Measurements from ENCODE around the gene ACACA.

The ACACA gene

DNA sequence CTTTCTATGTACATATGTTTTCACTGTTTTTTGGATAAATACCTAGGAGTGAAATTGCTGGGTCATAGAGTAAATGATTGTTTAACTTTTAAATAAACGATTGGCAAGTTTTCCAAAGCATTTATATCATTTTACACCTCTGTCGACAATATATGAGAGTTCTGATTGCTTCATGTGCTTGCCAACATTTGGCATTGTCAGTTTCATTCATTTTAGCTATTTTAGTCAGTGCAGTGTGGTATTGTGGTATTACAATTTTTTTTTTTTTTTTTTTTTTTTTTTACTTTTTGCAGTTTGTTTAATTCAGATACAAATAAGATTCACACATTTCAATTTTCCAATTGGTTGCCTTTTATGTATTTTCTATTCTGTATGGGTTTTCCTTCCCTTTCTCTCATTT lies 26.0 kb upstream of the ACACA start:
- no peak for TF ChIP-seq FOXM1 (IDR thresholded peaks at IDR 0.05; ENCODE audit: borderline replicate concordance)
- no peak for TF ChIP-seq SUZ12 (IDR thresholded peaks at IDR 0.05)
- TF ChIP-seq ARNT (IDR thresholded peaks at IDR 0.05): no peak
- no peak for TF ChIP-seq SP1 (IDR thresholded peaks at IDR 0.05)
- no peak for TF ChIP-seq L3MBTL2 (conservative IDR thresholded peaks at IDR 0.05)
- no peak for TF ChIP-seq ELF4 (IDR thresholded peaks at IDR 0.05)
- TF ChIP-seq CTBP1 (IDR thresholded peaks at IDR 0.05; ENCODE audit: borderline replicate concordance): no peak
- no peak for TF ChIP-seq FOXK2 (IDR thresholded peaks at IDR 0.05)
- no peak for TF ChIP-seq NFRKB (IDR thresholded peaks at IDR 0.05)
- TF ChIP-seq FOXA1 (IDR thresholded peaks at IDR 0.05): no peak
- no peak for TF ChIP-seq ZNF384 (IDR thresholded peaks at IDR 0.05)
- TF ChIP-seq, protein P1, sequence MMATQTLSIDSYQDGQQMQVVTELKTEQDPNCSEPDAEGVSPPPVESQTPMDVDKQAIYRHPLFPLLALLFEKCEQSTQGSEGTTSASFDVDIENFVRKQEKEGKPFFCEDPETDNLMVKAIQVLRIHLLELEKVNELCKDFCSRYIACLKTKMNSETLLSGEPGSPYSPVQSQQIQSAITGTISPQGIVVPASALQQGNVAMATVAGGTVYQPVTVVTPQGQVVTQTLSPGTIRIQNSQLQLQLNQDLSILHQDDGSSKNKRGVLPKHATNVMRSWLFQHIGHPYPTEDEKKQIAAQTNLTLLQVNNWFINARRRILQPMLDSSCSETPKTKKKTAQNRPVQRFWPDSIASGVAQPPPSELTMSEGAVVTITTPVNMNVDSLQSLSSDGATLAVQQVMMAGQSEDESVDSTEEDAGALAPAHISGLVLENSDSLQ (IDR thresholded peaks at IDR 0.05): no peak
- no peak for TF ChIP-seq TARDBP (IDR thresholded peaks at IDR 0.05)
- no peak for TF ChIP-seq BHLHE40 (IDR thresholded peaks at IDR 0.05; ENCODE audit: borderline replicate concordance)
- TF ChIP-seq HDGF (IDR thresholded peaks at IDR 0.05; ENCODE audit: borderline replicate concordance): no peak
- ChIA-PET CTCF (no interaction called here), POLR2A (no interaction called here)
- no peak for DNase-seq (ENCODE audit: extremely low spot score)

DNA sequence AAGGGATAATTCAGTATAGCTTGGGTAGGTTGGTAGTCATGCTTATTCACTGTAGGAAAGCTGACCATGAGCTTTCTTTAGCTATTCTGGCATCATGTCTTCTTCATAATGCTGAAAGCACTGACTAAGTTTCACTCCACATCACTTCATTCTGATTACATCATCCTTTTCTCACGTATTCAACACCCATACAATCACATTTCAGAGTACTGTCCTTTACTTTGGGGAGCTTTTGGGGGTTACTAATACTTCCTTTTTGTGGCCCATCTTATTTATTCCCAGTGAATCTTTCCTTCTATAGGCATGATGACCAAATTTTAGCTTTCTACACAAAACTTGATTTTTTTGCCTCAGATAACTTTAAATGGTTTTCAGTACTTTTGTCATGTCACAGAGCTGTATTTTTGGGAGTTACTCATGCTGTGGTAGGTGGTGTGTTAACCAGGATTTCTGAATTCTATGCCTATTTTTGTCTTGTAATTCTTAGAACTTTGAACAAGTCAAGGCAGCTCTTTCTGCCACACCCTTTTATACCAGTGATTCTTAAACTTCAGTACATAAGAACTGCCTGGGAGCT lies 23.5 kb upstream of the ACACA start:
- no peak for DNase-seq (ENCODE audit: extremely low spot score)
- ChIA-PET CTCF (interaction anchor here (0.6 kb wide), 1 partner anchor 9 kb away, joined by 3 read pairs; no protein-coding TSS in a partner anchor), POLR2A (interaction anchor here (1.8 kb wide), 1 partner anchor 23 kb away, joined by 8 read pairs; the partner anchor contains the start of genes ACACA and TADA2A)
- TF ChIP-seq NFRKB (IDR thresholded peaks at IDR 0.05) (no peak), LEF1 (IDR thresholded peaks at IDR 0.05; ENCODE audit: borderline replicate concordance) (no peak), ELF4 (IDR thresholded peaks at IDR 0.05) (no peak)

DNA sequence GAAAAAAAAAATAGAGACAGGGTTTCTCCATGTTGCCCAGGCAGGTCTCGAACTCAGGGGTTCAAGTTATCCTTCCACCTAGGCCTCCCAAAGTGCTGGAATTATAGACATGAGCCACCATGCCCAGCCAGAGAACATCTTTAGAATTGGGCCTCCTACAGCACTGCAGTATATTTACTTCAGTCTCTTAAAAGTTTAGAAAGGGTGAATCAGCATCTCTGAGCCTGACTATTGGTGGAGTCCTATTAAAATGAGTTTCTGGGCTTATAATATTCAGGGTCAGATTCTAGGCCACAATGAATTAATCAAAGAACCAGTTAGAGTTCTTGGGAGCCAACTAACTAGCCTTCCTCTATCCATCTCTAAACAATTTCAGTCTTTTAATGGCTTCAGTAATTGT lies 22.8 kb upstream of the ACACA start:
- no peak for DNase-seq (ENCODE audit: extremely low spot score)
- CTCF ChIA-PET: no interaction called here
- POLR2A ChIA-PET: interaction anchor here (1.8 kb wide), 1 partner anchor 22 kb away, joined by 8 read pairs; the partner anchor contains the start of genes ACACA and TADA2A

DNA sequence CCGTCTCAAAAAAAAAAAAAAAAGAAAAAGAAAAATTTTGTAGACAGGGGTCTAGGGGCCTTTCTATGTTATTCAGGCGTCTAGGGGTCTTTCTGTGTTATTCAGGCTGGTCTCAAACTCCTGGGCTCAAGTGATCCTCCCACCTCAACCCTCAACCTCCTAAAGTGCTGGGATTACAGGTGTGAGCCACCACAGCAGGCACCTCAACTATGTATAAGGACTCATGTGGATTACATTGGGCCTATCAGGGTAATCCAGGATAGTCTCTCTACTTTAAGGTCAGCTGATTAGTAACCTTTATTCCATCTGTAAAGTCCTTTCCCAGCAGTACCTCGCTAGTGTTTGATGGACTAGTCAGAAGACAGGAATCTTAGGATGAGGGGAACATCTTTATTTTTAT lies 22.4 kb upstream of the ACACA start:
- DNase-seq (ENCODE audit: extremely low spot score): no peak
- TF ChIP-seq, protein P1 (IDR thresholded peaks at IDR 0.05): no peak
- TF ChIP-seq BHLHE40 (IDR thresholded peaks at IDR 0.05; ENCODE audit: borderline replicate concordance) (no peak), HDGF (IDR thresholded peaks at IDR 0.05; ENCODE audit: borderline replicate concordance) (no peak), CTBP1 (IDR thresholded peaks at IDR 0.05; ENCODE audit: borderline replicate concordance) (no peak), ARNT (IDR thresholded peaks at IDR 0.05) (no peak), SUZ12 (IDR thresholded peaks at IDR 0.05) (no peak), FOXM1 (IDR thresholded peaks at IDR 0.05; ENCODE audit: borderline replicate concordance) (no peak), L3MBTL2 (conservative IDR thresholded peaks at IDR 0.05) (no peak), NFRKB (IDR thresholded peaks at IDR 0.05) (no peak), FOXA1 (IDR thresholded peaks at IDR 0.05) (no peak), TARDBP (IDR thresholded peaks at IDR 0.05) (no peak), FOXK2 (IDR thresholded peaks at IDR 0.05) (no peak), ELF4 (IDR thresholded peaks at IDR 0.05) (no peak), SP1 (IDR thresholded peaks at IDR 0.05) (no peak), ZNF384 (IDR thresholded peaks at IDR 0.05) (no peak), LEF1 (IDR thresholded peaks at IDR 0.05; ENCODE audit: borderline replicate concordance) (no peak)
- ChIA-PET POLR2A (interaction anchor here (1.8 kb wide), 1 partner anchor 22 kb away, joined by 8 read pairs; the partner anchor contains the start of genes ACACA and TADA2A), CTCF (no interaction called here)

More for the DNA sequence above, 22.8 kb upstream of the ACACA start:
- TF ChIP-seq BHLHE40 (IDR thresholded peaks at IDR 0.05; ENCODE audit: borderline replicate concordance) (no peak), ZNF384 (IDR thresholded peaks at IDR 0.05) (no peak), ARNT (IDR thresholded peaks at IDR 0.05) (no peak), ELF4 (IDR thresholded peaks at IDR 0.05) (no peak), SP1 (IDR thresholded peaks at IDR 0.05) (no peak), FOXM1 (IDR thresholded peaks at IDR 0.05; ENCODE audit: borderline replicate concordance) (no peak)

DNA sequence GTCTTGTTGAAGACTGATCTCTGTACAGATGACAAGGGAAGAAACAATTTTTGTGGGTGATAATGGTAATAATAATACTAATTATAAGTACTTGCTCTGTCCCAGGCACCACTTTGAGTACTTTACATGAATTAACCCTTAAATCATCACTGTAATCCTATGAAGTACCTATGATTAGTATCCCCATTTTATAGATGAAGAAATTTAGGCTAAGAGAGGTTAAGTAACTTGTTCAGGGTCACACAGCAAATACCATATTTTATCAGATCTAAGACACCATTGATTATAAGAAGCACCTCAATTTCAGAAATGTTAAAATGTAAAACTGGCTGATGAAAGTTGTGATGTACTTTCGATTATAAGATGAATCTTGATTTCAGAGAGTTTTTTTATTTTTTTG lies 18.6 kb upstream of the ACACA start:
- no peak for DNase-seq (ENCODE audit: extremely low spot score)
- TF ChIP-seq ZNF384 (IDR thresholded peaks at IDR 0.05) (no peak), SP1 (IDR thresholded peaks at IDR 0.05) (no peak)
- CTCF ChIA-PET: no interaction called here
- POLR2A ChIA-PET: no interaction called here

DNA sequence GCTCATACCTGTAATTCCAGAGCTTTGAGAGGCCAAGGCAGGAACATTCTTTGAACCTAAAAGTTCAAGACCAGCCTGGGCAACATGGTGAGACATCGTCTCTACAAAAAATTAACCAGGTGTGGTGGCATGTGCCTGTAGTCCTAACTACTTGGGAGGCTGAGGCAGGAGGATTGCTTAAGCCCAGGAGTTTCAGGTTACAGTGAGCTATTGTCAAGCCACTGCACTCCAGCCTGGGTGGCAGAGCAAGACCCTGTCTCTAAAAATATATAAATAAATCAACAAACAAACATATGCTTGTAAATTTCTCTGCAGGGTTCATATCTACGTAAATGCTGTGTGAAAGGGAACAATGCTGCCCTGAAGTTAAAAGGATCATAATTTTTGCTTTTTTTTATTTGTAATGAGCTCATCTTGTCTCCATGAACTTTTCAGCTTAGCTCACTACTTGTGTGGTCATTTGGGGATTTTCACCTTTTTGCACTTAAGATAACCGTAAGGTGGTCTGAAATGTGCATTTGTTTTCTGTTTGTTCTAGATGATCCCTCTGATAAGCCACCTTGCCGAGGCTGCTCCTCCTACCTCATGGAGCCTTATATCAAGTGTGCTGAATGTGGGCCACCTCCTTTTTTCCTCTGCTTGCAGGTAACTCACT lies 16.5 kb upstream of the ACACA start:
- TF ChIP-seq L3MBTL2 (conservative IDR thresholded peaks at IDR 0.05): no peak
- no peak for TF ChIP-seq SP1 (IDR thresholded peaks at IDR 0.05)
- TF ChIP-seq ELF4 (IDR thresholded peaks at IDR 0.05): no peak
- TF ChIP-seq FOXK2 (IDR thresholded peaks at IDR 0.05): no peak
- no peak for TF ChIP-seq FOXA1 (IDR thresholded peaks at IDR 0.05)
- no peak for TF ChIP-seq BHLHE40 (IDR thresholded peaks at IDR 0.05; ENCODE audit: borderline replicate concordance)
- TF ChIP-seq NFRKB (IDR thresholded peaks at IDR 0.05): no peak
- no peak for TF ChIP-seq ARNT (IDR thresholded peaks at IDR 0.05)
- TF ChIP-seq HDGF (IDR thresholded peaks at IDR 0.05; ENCODE audit: borderline replicate concordance): no peak
- ChIA-PET POLR2A (interaction anchor here (1.4 kb wide), 2 partner anchors 12 to 16 kb away, joined by 4 to 5 read pairs; partner anchors contain the start of genes ACACA and TADA2A), CTCF (no interaction called here)
- DNase-seq (ENCODE audit: extremely low spot score): no peak

DNA sequence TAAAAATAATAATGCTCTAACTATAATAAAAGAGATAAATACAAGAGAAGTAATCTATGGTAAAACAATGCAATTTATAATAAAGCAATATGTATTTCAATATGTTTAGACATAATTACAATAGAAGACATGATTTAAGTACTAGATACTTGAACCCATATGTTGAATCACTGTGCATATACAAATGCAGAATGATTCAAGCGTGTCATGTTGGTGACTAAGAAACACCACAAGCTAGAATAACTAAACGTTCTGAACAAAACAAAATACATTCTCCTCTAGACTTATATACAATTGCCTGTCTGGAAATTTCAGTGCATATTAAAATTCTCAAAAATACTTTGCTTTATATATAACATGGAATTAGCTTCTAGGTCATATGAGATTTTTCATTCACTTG lies 11.2 kb upstream of the ACACA start:
- POLR2A ChIA-PET: interaction anchor here (3.1 kb wide), 1 partner anchor 11 kb away, joined by 10 read pairs; the partner anchor contains the start of genes ACACA and TADA2A
- CTCF ChIA-PET: no interaction called here
- TF ChIP-seq TARDBP (IDR thresholded peaks at IDR 0.05) (no peak), ELF4 (IDR thresholded peaks at IDR 0.05) (no peak), FOXK2 (IDR thresholded peaks at IDR 0.05) (no peak), SP1 (IDR thresholded peaks at IDR 0.05) (no peak), ARNT (IDR thresholded peaks at IDR 0.05) (no peak), L3MBTL2 (conservative IDR thresholded peaks at IDR 0.05) (no peak), BHLHE40 (IDR thresholded peaks at IDR 0.05; ENCODE audit: borderline replicate concordance) (no peak), ZNF384 (IDR thresholded peaks at IDR 0.05) (no peak), HDGF (IDR thresholded peaks at IDR 0.05; ENCODE audit: borderline replicate concordance) (no peak), FOXM1 (IDR thresholded peaks at IDR 0.05; ENCODE audit: borderline replicate concordance) (no peak), SUZ12 (IDR thresholded peaks at IDR 0.05) (no peak), FOXA1 (IDR thresholded peaks at IDR 0.05) (no peak), LEF1 (IDR thresholded peaks at IDR 0.05; ENCODE audit: borderline replicate concordance) (no peak), NFRKB (IDR thresholded peaks at IDR 0.05) (no peak), CTBP1 (IDR thresholded peaks at IDR 0.05; ENCODE audit: borderline replicate concordance) (no peak)
- TF ChIP-seq, protein P1 (IDR thresholded peaks at IDR 0.05): no peak
- DNase-seq (ENCODE audit: extremely low spot score): no peak

Measured in HEK293T (cell line).